ENCODE measurements around the gene RIN1. TPM values are rescaled to one million over a fixed set of nuclear protein-coding genes. Genes with fewer than 3 reads are reported as not detected.

Gene RIN1
- total and polyA plus RNA-seq, 11 donors = 0.99 to 5.2 (median 1.5) TPM

GRCh38 chr11:66318600-66318970, 17.6 kb downstream of the RIN1 start:
- ATAC-seq (no peak), DNase-seq (peak in 1 of 5 donors; percentile 33)
- Histone ChIP-seq H3K4me1 (peaks cover 0 to 44% (median 29%) of the 10 kb centered on the region in 12 donors), H3K4me3 (no peak overlapping the region), H3K27me3 (no peaks in the 10 kb centered on the region), H3K27ac (peak overlapping the region in 9 of 12 donors; percentile 47 to 94 (median 85)), H3K9me3 (no peaks in the 10 kb centered on the region), H3K36me3 (no peaks in the 10 kb centered on the region)
- 80 to 87% (median 82%) methylated on average over 3 of the region's 3 CpGs for WGBS, 4 donors
- intact Hi-C loops (cut with DNase I) = no loop called here
- TF ChIP-seq POLR2A (IDR thresholded peaks at IDR 0.05) = no peak
- TF ChIP-seq, protein P1, sequence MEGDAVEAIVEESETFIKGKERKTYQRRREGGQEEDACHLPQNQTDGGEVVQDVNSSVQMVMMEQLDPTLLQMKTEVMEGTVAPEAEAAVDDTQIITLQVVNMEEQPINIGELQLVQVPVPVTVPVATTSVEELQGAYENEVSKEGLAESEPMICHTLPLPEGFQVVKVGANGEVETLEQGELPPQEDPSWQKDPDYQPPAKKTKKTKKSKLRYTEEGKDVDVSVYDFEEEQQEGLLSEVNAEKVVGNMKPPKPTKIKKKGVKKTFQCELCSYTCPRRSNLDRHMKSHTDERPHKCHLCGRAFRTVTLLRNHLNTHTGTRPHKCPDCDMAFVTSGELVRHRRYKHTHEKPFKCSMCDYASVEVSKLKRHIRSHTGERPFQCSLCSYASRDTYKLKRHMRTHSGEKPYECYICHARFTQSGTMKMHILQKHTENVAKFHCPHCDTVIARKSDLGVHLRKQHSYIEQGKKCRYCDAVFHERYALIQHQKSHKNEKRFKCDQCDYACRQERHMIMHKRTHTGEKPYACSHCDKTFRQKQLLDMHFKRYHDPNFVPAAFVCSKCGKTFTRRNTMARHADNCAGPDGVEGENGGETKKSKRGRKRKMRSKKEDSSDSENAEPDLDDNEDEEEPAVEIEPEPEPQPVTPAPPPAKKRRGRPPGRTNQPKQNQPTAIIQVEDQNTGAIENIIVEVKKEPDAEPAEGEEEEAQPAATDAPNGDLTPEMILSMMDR (IDR thresholded peaks at IDR 0.05) = no peak

GRCh38 chr11:66317723-66318599, 18.3 kb downstream of the RIN1 start:
- peaks cover 0 to 51% (median 35%) of the 10 kb centered on the region in 12 donors for H3K4me1 ChIP-seq
- no peaks in the 10 kb centered on the region for H3K27me3 ChIP-seq
- peak overlapping the region; percentile 51 to 94 (median 84) for H3K27ac ChIP-seq
- H3K9me3 ChIP-seq = no peaks in the 10 kb centered on the region
- intact Hi-C loops (cut with DNase I) = no loop called here
- ATAC-seq (peak in 3 of 4 donors; percentile 30 to 35 (median 32)), DNase-seq (peak; percentile 52 to 76 (median 72))
- 33 to 55% (median 39%) methylated on average over 11 to 16 of the region's 16 CpGs for WGBS, 4 donors
- H3K36me3 ChIP-seq = no peaks in the 10 kb centered on the region
- TF ChIP-seq, protein P1 (IDR thresholded peaks at IDR 0.05) = no peak
- TF ChIP-seq POLR2A (IDR thresholded peaks at IDR 0.05) = no peak
- peak overlapping the region in 9 of 12 donors; percentile 54 to 66 (median 63) for H3K4me3 ChIP-seq

- intact Hi-C loops (cut with DNase I) = no loop called here
- peak; percentile 11 to 31 (median 20) for ATAC-seq
These were observed 18.9 kb downstream of the RIN1 start for GRCh38 chr11:66317322-66317722.

More at GRCh38 chr11:66317322-66317722, 18.9 kb downstream of the RIN1 start:
- peak in 4 of 5 donors; percentile 60 to 77 (median 66) for DNase-seq
- 5 to 21% (median 7%) methylated on average over 14 of the region's 14 CpGs; no CpG with 5 or more reads in 1 of the 4 donors for WGBS, 4 donors
- TF ChIP-seq, protein P1 (IDR thresholded peaks at IDR 0.05) = no peak
- TF ChIP-seq POLR2A (IDR thresholded peaks at IDR 0.05) = no peak
- H3K36me3 ChIP-seq = no peaks in the 10 kb centered on the region
- H3K27ac ChIP-seq = peak overlapping the region; percentile 51 to 94 (median 84)
- peak overlapping the region in 11 of 12 donors; percentile 42 to 66 (median 62) for H3K4me3 ChIP-seq
- H3K9me3 ChIP-seq = no peaks in the 10 kb centered on the region
- H3K27me3 ChIP-seq = no peaks in the 10 kb centered on the region
- H3K4me1 ChIP-seq = peaks cover 0 to 52% (median 34%) of the 10 kb centered on the region in 12 donors

All from heart left ventricle (tissue), 16 donors.